H1 (cell line): ENCODE measurements around the gene SPATA13. TPM values are rescaled to one million over a fixed set of nuclear protein-coding genes. Genes with fewer than 3 reads are reported as not detected.

Source experiments
- CTCF ChIA-PET: fragments of 300-600 bp; sonication (Branson Sonifier 250); formaldehyde crosslinking; loops from one replicate; lab custom pipeline; 2021; ENCODE audit not compliant: partially characterized antibody; lab: Charles Lee
- POLR2A ChIA-PET: fragments of 300-600 bp; sonication (Branson Sonifier 250); formaldehyde crosslinking; loops from one replicate; lab custom pipeline; 2021; ENCODE audit warnings: inconsistent platforms; ENCODE audit not compliant: partially characterized antibody; lab: Charles Lee
- DNase-seq, 2 experiments: peaks; one replicate each; pipeline versions ENCODE4 v3.0.0 to v3.0.0-alpha.2; 2010 to 2022; ENCODE audit warnings: low spot score in 2 of 2, low read depth in 1 of 2, mixed read lengths in 1 of 2
- FAIRE-seq: peaks from 2 replicates; lab custom pipeline; 2011; peaks lifted over from hg19 to GRCh38; lab: Jason Lieb, UNC
- H2AFZ ChIP-seq: 2 replicates; pipeline ENCODE4 v1.8.1; 2012; ENCODE audit warnings: low read length, inconsistent platforms
- H2AK5ac ChIP-seq: 2 replicates; pipeline ENCODE4 v1.6.1; 2013; ENCODE audit warnings: low read depth, low read length
- H2BK120ac ChIP-seq: replicated peaks from 2 replicates; pipeline ENCODE3; 2013; ENCODE audit warnings: low read depth, low read length, inconsistent platforms
- H2BK12ac ChIP-seq: 2 replicates; pipeline ENCODE4 v1.6.1; 2013; ENCODE audit warnings: low read depth, low read length
- H2BK15ac ChIP-seq: 2 replicates; pipeline ENCODE4 v1.6.1; 2013; ENCODE audit warnings: low read length
- H2BK20ac ChIP-seq: 2 replicates; pipeline ENCODE4 v1.6.1; 2013; ENCODE audit warnings: low read length
- H2BK5ac ChIP-seq: 2 replicates; pipeline ENCODE4 v1.6.1; 2013; ENCODE audit warnings: low read depth, low read length
- H3K14ac ChIP-seq: 2 replicates; pipeline ENCODE4 v1.6.1; 2013; ENCODE audit warnings: inconsistent platforms; ENCODE audit not compliant: insufficient read length
- H3K18ac ChIP-seq: 2 replicates; pipeline ENCODE4 v1.6.1; 2013; ENCODE audit warnings: low read length; ENCODE audit errors: extremely low read depth
- H3K23ac ChIP-seq: 2 replicates; pipeline ENCODE4 v1.6.1; 2013; ENCODE audit warnings: inconsistent platforms; ENCODE audit not compliant: insufficient read length
- H3K23me2 ChIP-seq: 2 replicates; pipeline ENCODE4 v1.6.1; 2013; ENCODE audit warnings: low read depth, low read length
- H3K27ac ChIP-seq: 2 replicates; pipeline ENCODE4 v1.6.1; 2011; ENCODE audit warnings: low read depth, low read length, inconsistent platforms
- H3K27me3 ChIP-seq, 4 experiments: replicated peaks in 1 of 4; 1 replicate in 1 of 4; 2 replicates in 3 of 4; pipeline versions ENCODE4 v1.6.1 to v1.8.1; 2011 to 2013; ENCODE audit warnings: low read length in 3 of 4, mild to moderate bottlenecking in 3 of 4, inconsistent platforms in 2 of 4, mixed read lengths in 2 of 4, moderate library complexity in 1 of 4; ENCODE audit not compliant: control insufficient read depth in 3 of 4, insufficient read depth in 3 of 4; ENCODE audit errors: extremely low read depth in 1 of 4
- H3K36me3 ChIP-seq, 4 experiments: 2 replicates each; pipeline versions ENCODE4 v1.6.1 to v1.8.1; 2011 to 2013; ENCODE audit warnings: mild to moderate bottlenecking in 4 of 4, low read length in 3 of 4, moderate library complexity in 2 of 4, control low read depth in 1 of 4, inconsistent platforms in 1 of 4; ENCODE audit not compliant: insufficient read depth in 4 of 4, control insufficient read depth in 2 of 4
- H3K4ac ChIP-seq: replicated peaks from 2 replicates; pipeline ENCODE3; 2013; ENCODE audit warnings: low read length, low read depth, mixed read lengths, inconsistent platforms; ENCODE audit not compliant: insufficient read length
- H3K4me1 ChIP-seq, 4 experiments: replicated peaks in 1 of 4; 1 replicate in 1 of 4; 2 replicates in 3 of 4; pipeline versions ENCODE4 v1.6.1 to v1.8.1; 2011 to 2013; ENCODE audit warnings: low read length in 3 of 4, inconsistent platforms in 2 of 4, mixed read lengths in 1 of 4; ENCODE audit not compliant: insufficient read depth in 4 of 4, control insufficient read depth in 3 of 4
- H3K4me2 ChIP-seq, 2 experiments: 2 replicates each; pipeline versions ENCODE4 v1.6.1 to v1.8.1; 2011 to 2013; ENCODE audit warnings: low read depth in 2 of 2, low read length in 2 of 2, control low read depth in 1 of 2, inconsistent platforms in 1 of 2, mild to moderate bottlenecking in 1 of 2; ENCODE audit not compliant: insufficient read depth in 1 of 2
- H3K4me3 ChIP-seq, 4 experiments: fragments of 200-600, 300-600 bp in 1 of 4; sonication (generic), shearing (Covaris generic), sonication (Bioruptor Twin) in 1 of 4; 2 replicates each; pipeline versions ENCODE4 v1.5.1 to v1.8.1; 2011 to 2016; ENCODE audit warnings: low read length in 4 of 4, low read depth in 3 of 4, control low read depth in 2 of 4, inconsistent platforms in 2 of 4, mild to moderate bottlenecking in 2 of 4, mixed read lengths in 1 of 4, moderate library complexity in 1 of 4; ENCODE audit not compliant: insufficient read depth in 2 of 4; ENCODE audit errors: extremely low read depth in 1 of 4
- H3K56ac ChIP-seq: replicated peaks from 2 replicates; pipeline ENCODE3; 2013; ENCODE audit warnings: low read depth, mild to moderate bottlenecking, mixed read lengths, low read length, inconsistent platforms; ENCODE audit not compliant: insufficient read length
- H3K79me1 ChIP-seq: 2 replicates; pipeline ENCODE4 v1.6.1; 2013; ENCODE audit warnings: low read depth, low read length, control low read depth
- H3K79me2 ChIP-seq, 2 experiments: 2 replicates each; pipeline versions ENCODE4 v1.6.1 to v1.8.1; 2012 to 2013; ENCODE audit warnings: low read length in 2 of 2, mild to moderate bottlenecking in 2 of 2, inconsistent platforms in 1 of 2; ENCODE audit not compliant: insufficient read depth in 2 of 2, control insufficient read depth in 1 of 2
- H3K9ac ChIP-seq, 4 experiments: replicated peaks in 1 of 4; 1 replicate in 1 of 4; 2 replicates in 3 of 4; pipeline versions ENCODE4 v1.6.1 to v1.8.1; 2011 to 2013; ENCODE audit warnings: low read depth in 3 of 4, low read length in 3 of 4, control low read depth in 2 of 4, mild to moderate bottlenecking in 2 of 4, moderate library complexity in 2 of 4, inconsistent platforms in 1 of 4; ENCODE audit errors: extremely low read depth in 1 of 4
- H3K9me3 ChIP-seq, 2 experiments: 2 replicates each; pipeline versions ENCODE4 v1.6.1 to v1.8.1; 2012 to 2013; ENCODE audit warnings: mild to moderate bottlenecking in 2 of 2, moderate library complexity in 2 of 2, control low read depth in 1 of 2, inconsistent platforms in 1 of 2, low read depth in 1 of 2, low read length in 1 of 2, mixed read lengths in 1 of 2; ENCODE audit not compliant: insufficient read depth in 2 of 2
- H4K20me1 ChIP-seq, 2 experiments: replicated peaks in 1 of 2; 2 replicates each; pipeline versions ENCODE3 to v1.8.1; 2011 to 2013; ENCODE audit warnings: inconsistent platforms in 2 of 2, low read length in 2 of 2, mild to moderate bottlenecking in 1 of 2; ENCODE audit not compliant: insufficient read depth in 2 of 2, control insufficient read depth in 1 of 2
- H4K5ac ChIP-seq: 2 replicates; pipeline ENCODE4 v1.6.1; 2013; ENCODE audit warnings: low read length, low read depth, mixed read lengths, inconsistent platforms; ENCODE audit not compliant: insufficient read length
- H4K8ac ChIP-seq: 2 replicates; pipeline ENCODE4 v1.8.0; 2013; ENCODE audit warnings: mild to moderate bottlenecking, moderate library complexity, low read length, inconsistent platforms; ENCODE audit not compliant: insufficient read depth; ENCODE audit errors: extremely low read depth
- H4K91ac ChIP-seq: replicated peaks from 2 replicates; pipeline ENCODE3; 2013; ENCODE audit warnings: low read length, mixed read lengths, inconsistent platforms; ENCODE audit not compliant: insufficient read length
- CEBPB ChIP-seq: IDR thresholded peaks from 2 replicates; pipeline ENCODE4 v1.6.1; 2012; ENCODE audit warnings: low read depth, low read length
- MAFK ChIP-seq: IDR thresholded peaks from 2 replicates; pipeline ENCODE4 v1.6.1; 2012; ENCODE audit warnings: low read depth, mild to moderate bottlenecking, improper control_type of control experiment, low read length
- RAD21 ChIP-seq, 2 experiments: IDR thresholded peaks in 1 of 2; conservative IDR thresholded peaks in 1 of 2; 2 replicates each; pipeline ENCODE4 v1.6.1; 2011; ENCODE audit warnings: low read depth in 2 of 2, low read length in 2 of 2, improper control_type of control experiment in 1 of 2, inconsistent platforms in 1 of 2, mild to moderate bottlenecking in 1 of 2, moderate library complexity in 1 of 2
- SIN3A ChIP-seq, 2 experiments: IDR thresholded peaks in 1 of 2; conservative IDR thresholded peaks in 1 of 2; 2 replicates each; pipeline ENCODE4 v1.6.1; 2011 to 2012; ENCODE audit warnings: low read length in 2 of 2, improper control_type of control experiment in 1 of 2, low read depth in 1 of 2, mild to moderate bottlenecking in 1 of 2
- ZNF274 ChIP-seq: IDR thresholded peaks from 2 replicates; pipeline ENCODE4 v1.7.0; 2012; ENCODE audit warnings: low read length, borderline replicate concordance; ENCODE audit errors: extremely low read depth
- WGBS, 2 experiments: shearing (Covaris generic) in 1 of 2; methylation state at CpG; one replicate each; pipeline versions ENCODE4 v1.1.6 to v1.1.7; 2013 to 2015; ENCODE audit warnings: low lambda C conversion rate in 2 of 2, mixed read lengths in 2 of 2, inconsistent platforms in 1 of 2, low coverage in 1 of 2, missing lambda C conversion rate in 1 of 2; ENCODE audit not compliant: insufficient replicate concordance in 2 of 2, insufficient coverage in 1 of 2, insufficient read length in 1 of 2; ENCODE audit errors: extremely low coverage in 1 of 2, missing lambda C conversion rate in 1 of 2; 5-methylcytosine and 5-hydroxymethylcytosine counted together
- polyA plus RNA-seq, 7 experiments: library from polyadenylated mRNA; depleted of rRNA in 3 of 7; stranded (reverse) in 5 of 7; unstranded in 2 of 7; fragments of >200 nt in 5 of 7; fragments of 200-250 nt in 2 of 7; gene quantifications; 1 replicate in 5 of 7; 2 replicates in 1 of 7; 4 replicates in 1 of 7; pipeline versions ENCODE4 v1.2.1 to v1.2.3, GENCODE V29; 2011 to 2013; ENCODE audit warnings: missing spikeins in 2 of 7, mixed read lengths in 2 of 7
- total RNA-seq: library from RNA; stranded (reverse); fragmentation: NEBNext Ultra II Directional; extraction: Animal tissue kit (Norgen Biotek cat#: 25700); gene quantifications from 2 replicates; pipeline ENCODE4 v1.2.1, GENCODE V29; 2021

The SPATA13 gene
- total and polyA plus RNA-seq, 2 of the 8 experiments (the other 6 are each of a cell fraction or from before 2014, with no cell fraction given) = 12.6 to 30.9 TPM

DNA sequence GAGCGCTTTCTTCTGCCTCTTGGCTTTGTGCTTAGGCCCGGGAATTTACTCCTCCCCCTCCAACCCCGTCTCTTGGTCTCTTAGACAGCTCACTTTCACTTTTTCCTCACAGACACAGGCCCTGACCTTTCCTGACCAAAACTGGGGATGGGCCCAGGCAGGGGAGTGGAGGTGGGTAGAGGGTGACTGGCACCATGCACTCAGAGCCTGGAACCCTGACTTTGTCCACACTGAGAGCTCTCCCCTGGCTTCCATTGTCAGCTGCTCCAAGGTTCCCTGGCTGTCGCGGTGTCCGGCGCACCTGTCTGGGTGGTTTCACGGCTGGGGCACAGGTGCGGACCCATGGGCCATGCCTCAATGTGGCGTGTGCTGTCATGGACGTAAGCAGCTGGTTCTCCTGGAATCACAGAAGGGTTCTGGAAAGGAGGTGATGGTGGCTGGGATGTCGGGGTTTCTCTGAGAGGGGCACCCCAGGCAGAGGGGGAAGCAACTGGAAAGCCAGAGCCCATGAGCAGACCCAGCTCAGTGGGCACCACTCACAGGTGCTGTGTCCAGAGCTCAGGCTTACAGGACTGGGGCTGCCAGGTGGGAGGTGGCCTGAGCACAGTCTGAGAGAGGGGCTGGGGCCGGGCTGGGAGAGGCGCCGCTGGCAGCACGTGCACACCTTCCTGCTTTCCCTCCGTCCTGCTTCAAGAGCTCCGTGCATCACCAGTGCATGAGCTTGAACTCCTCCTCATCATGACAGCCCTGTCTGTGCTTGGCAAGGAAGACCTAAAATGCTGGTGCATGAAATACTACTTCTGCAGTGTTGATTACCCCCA is 120.9 kb downstream of the SPATA13 start:
- no peaks in the 10 kb centered on the region for H3K4me1 ChIP-seq

More for the DNA sequence above, 120.9 kb downstream of the SPATA13 start:
- no peak overlapping the region for H2BK12ac ChIP-seq
- no peaks in the 10 kb centered on the region for H3K9me3 ChIP-seq
- no peak overlapping the region for H4K91ac ChIP-seq
- no peak overlapping the region for H3K4me3 ChIP-seq
- ChIA-PET CTCF (interaction anchor here (0.6 to 1.7 kb wide), 5 partner anchors 51 to 390 kb away, joined by 3 to 4 read pairs (median 3); no protein-coding TSS in a partner anchor), POLR2A (no interaction called here)
- no peak overlapping the region for H2AK5ac ChIP-seq
- peaks cover 0 to 4% of the 10 kb centered on the region in 2 experiments for H4K20me1 ChIP-seq
- H3K4ac ChIP-seq = no peak overlapping the region
- no peaks in the 10 kb centered on the region; the same call in 1 of the 2 replicates for H3K79me1 ChIP-seq
- no peaks in the 10 kb centered on the region for H3K36me3 ChIP-seq
- no peak overlapping the region for H3K14ac ChIP-seq
- 90% methylated on average over 11 of the region's 18 CpGs; no CpG with 5 or more reads in 1 of the 2 experiments for WGBS, 2 experiments
- no peaks in the 10 kb centered on the region for H3K27me3 ChIP-seq
- no peak overlapping the region for H3K9ac ChIP-seq
- no peak overlapping the region for H3K56ac ChIP-seq
- no peak overlapping the region; the same call in 1 of the 2 replicates for H2BK5ac ChIP-seq
- H2BK20ac ChIP-seq = no peak overlapping the region
- no peaks in the 10 kb centered on the region for H3K79me2 ChIP-seq
- H2BK15ac ChIP-seq = no peak overlapping the region
- H3K23me2 ChIP-seq = no peaks in the 10 kb centered on the region
- TF ChIP-seq ZNF274 = no peak
- TF ChIP-seq RAD21 (IDR thresholded peaks at IDR 0.05 in 1 of 2, conservative IDR thresholded peaks at IDR 0.05 in 1 of 2; ENCODE audit: low read depth in 2 of 2, low read length in 2 of 2) = no peak
- no peak for TF ChIP-seq MAFK
- no peak for TF ChIP-seq SIN3A (conservative IDR thresholded peaks at IDR 0.05 in 1 of 2, IDR thresholded peaks at IDR 0.05 in 1 of 2; ENCODE audit: low read depth in 1 of 2, low read length in 2 of 2)
- TF ChIP-seq CEBPB = no peak
- H3K4me2 ChIP-seq = no peak overlapping the region
- H3K27ac ChIP-seq = no peak overlapping the region
- no peak overlapping the region for H3K23ac ChIP-seq
- no peak overlapping the region for H3K18ac ChIP-seq
- DNase-seq (no peak), FAIRE-seq (no peak)
- H4K5ac ChIP-seq = no peak overlapping the region
- no peak overlapping the region for H2AFZ ChIP-seq
- H2BK120ac ChIP-seq = no peak overlapping the region
- H4K8ac ChIP-seq = no peak overlapping the region; the same call in none of the 2 replicates
